Measurements from ENCODE around the gene DBT. TPM values are rescaled to one million over a fixed set of nuclear protein-coding genes. Genes with fewer than 3 reads are reported as not detected.
"Not testable (repeated sequence)": the region's sequence is repeated elsewhere in the genome, so short reads cannot be mapped to it uniquely, and the experiment has no call there.

The DBT gene
- total and polyA plus RNA-seq, 7 donors = 3.6 to 28.2 (median 16.1) TPM

- intact Hi-C loops (cut with DNase I) = loop anchor here in 1 of 2 donors (2.0 to 10.0 kb wide), 2 partner anchors 86 to 188 kb away; partner anchors contain the start of gene CDC14A
- Histone ChIP-seq H3K36me3 (ENCODE audit: insufficient read depth in 1 of 2, low read depth in 1 of 2) (peaks cover 4 to 51% of the 10 kb centered on the region in 2 donors), H3K4me1 (peaks cover 11% of the 10 kb centered on the region), H3K9me3 (no peaks in the 10 kb centered on the region), H3K27ac (peak overlapping the region; percentile 87), H3K4me3 (peak overlapping the region; percentile 97), H3K27me3 (ENCODE audit: insufficient read depth in 3 of 3, low read length in 2 of 3) (no peaks in the 10 kb centered on the region)
- DNase-seq (no peak), ATAC-seq (peak in 2 of 4 donors; percentile 33 to 48)
- TF ChIP-seq CTCF (IDR thresholded peaks at IDR 0.05) = no peak
- WGBS, 3 donors = 0 to 1% (median 1%) methylated on average over 8 of the region's 8 CpGs
Observed at GRCh38 chr1:100266741-100267140, 17.1 kb upstream of the DBT start.

- no peaks in the 10 kb centered on the region for H3K27me3 ChIP-seq (ENCODE audit: insufficient read depth in 3 of 3, low read length in 2 of 3)
- H3K36me3 ChIP-seq (ENCODE audit: insufficient read depth in 1 of 2, low read depth in 1 of 2) = peaks cover 4 to 45% of the 10 kb centered on the region in 2 donors
- peak; percentile 99 to 100 (median 99) for ATAC-seq
- peak; percentile 98 to 99 for DNase-seq
- intact Hi-C loops (cut with DNase I) = loop anchor here in 1 of 2 donors (2.0 to 10.0 kb wide), 2 partner anchors 87 to 189 kb away; partner anchors contain the start of gene CDC14A
- WGBS, 3 donors = 0 to 1% (median 0%) methylated on average over 46 to 53 of the region's 53 CpGs
- no peak for TF ChIP-seq CTCF (IDR thresholded peaks at IDR 0.05)
- H3K4me3 ChIP-seq = peak within 1 kb of the TSS; percentile 97
- peaks cover 11% of the 10 kb centered on the region for H3K4me1 ChIP-seq
- H3K27ac ChIP-seq = peak within 1 kb of the TSS; percentile 87
- H3K9me3 ChIP-seq = no peaks in the 10 kb centered on the region
Observed at GRCh38 chr1:100265931-100266740, 16.5 kb upstream of the DBT start, which contains the start of gene RTCA. Gene RTCA, plus strand, starts transcription at chr1:100266216. Its CDS starts 160 bp downstream, at chr1:100266376.

GRCh38 chr1:100265562-100265930 is 15.9 kb upstream of the DBT start:
- peaks cover 4 to 39% of the 10 kb centered on the region in 2 donors for H3K36me3 ChIP-seq (ENCODE audit: insufficient read depth in 1 of 2, low read depth in 1 of 2)
- H3K27me3 ChIP-seq (ENCODE audit: insufficient read depth in 3 of 3, low read length in 2 of 3) = no peaks in the 10 kb centered on the region
- peak overlapping the region; percentile 97 for H3K4me3 ChIP-seq
- DNase-seq (no peak), ATAC-seq (peak; percentile 29 to 45 (median 36))
- H3K27ac ChIP-seq = peak overlapping the region; percentile 87
- H3K4me1 ChIP-seq = peaks cover 11% of the 10 kb centered on the region
- intact Hi-C loops (cut with DNase I) = loop anchor here in 1 of 2 donors (10.0 kb wide), 1 partner anchor 189 kb away; no protein-coding TSS in a partner anchor
- H3K9me3 ChIP-seq = no peaks in the 10 kb centered on the region
- no peak for TF ChIP-seq CTCF (IDR thresholded peaks at IDR 0.05)
- 0 to 3% (median 1%) methylated on average over 12 of the region's 12 CpGs for WGBS, 3 donors

- H3K9me3 ChIP-seq; ATAC-seq; H3K27me3 ChIP-seq (ENCODE audit: insufficient read depth in 3 of 3, low read length in 2 of 3); H3K27ac ChIP-seq; H3K4me3 ChIP-seq; DNase-seq: not testable (repeated sequence)
- Histone ChIP-seq H3K4me1 (peaks cover 11% of the 10 kb centered on the region), H3K36me3 (ENCODE audit: insufficient read depth in 1 of 2, low read depth in 1 of 2) (peaks cover 4 to 24% of the 10 kb centered on the region in 2 donors)
- 92 to 96% (median 93%) methylated on average over 5 of the region's 5 CpGs for WGBS, 3 donors
- intact Hi-C loops (cut with DNase I) = loop anchor here in 1 of 2 donors (10.0 kb wide), 1 partner anchor 191 kb away; no protein-coding TSS in a partner anchor
Observed at GRCh38 chr1:100264081-100264480, 14.4 kb upstream of the DBT start.

GRCh38 chr1:100261686-100262085 is 12.1 kb upstream of the DBT start:
- H3K27ac ChIP-seq = no peak overlapping the region
- intact Hi-C loops (cut with DNase I) = loop anchor here in 1 of 2 donors (10.0 kb wide), 1 partner anchor 193 kb away; no protein-coding TSS in a partner anchor
- no peak overlapping the region for H3K4me3 ChIP-seq
- no peaks in the 10 kb centered on the region for H3K4me1 ChIP-seq
- peaks cover 4 to 7% of the 10 kb centered on the region in 2 donors for H3K36me3 ChIP-seq (ENCODE audit: insufficient read depth in 1 of 2, low read depth in 1 of 2)
- H3K27me3 ChIP-seq (ENCODE audit: insufficient read depth in 3 of 3, low read length in 2 of 3) = no peaks in the 10 kb centered on the region
- H3K9me3 ChIP-seq = no peaks in the 10 kb centered on the region
- no peak for TF ChIP-seq CTCF (IDR thresholded peaks at IDR 0.05)
- DNase-seq (no peak), ATAC-seq (no peak)

GRCh38 chr1:100258427-100258826 is 8.8 kb upstream of the DBT start:
- H3K4me1 ChIP-seq; DNase-seq; H3K9me3 ChIP-seq; H3K4me3 ChIP-seq; intact Hi-C loops (cut with DNase I); H3K27me3 ChIP-seq (ENCODE audit: insufficient read depth in 3 of 3, low read length in 2 of 3); ATAC-seq; H3K27ac ChIP-seq; H3K36me3 ChIP-seq (ENCODE audit: insufficient read depth in 1 of 2, low read depth in 1 of 2): not testable (repeated sequence)
- 85 to 95% (median 88%) methylated on average over 6 of the region's 6 CpGs for WGBS, 3 donors

GRCh38 chr1:100256273-100256672 is 6.6 kb upstream of the DBT start:
- not testable (repeated sequence) for ATAC-seq

More at GRCh38 chr1:100256273-100256672, 6.6 kb upstream of the DBT start:
- H3K4me1 ChIP-seq; H3K27ac ChIP-seq; H3K27me3 ChIP-seq (ENCODE audit: insufficient read depth in 3 of 3, low read length in 2 of 3); DNase-seq; H3K9me3 ChIP-seq; H3K4me3 ChIP-seq; H3K36me3 ChIP-seq (ENCODE audit: insufficient read depth in 1 of 2, low read depth in 1 of 2); intact Hi-C loops (cut with DNase I): not testable (repeated sequence)
- WGBS, 3 donors = 87 to 91% (median 90%) methylated on average over 5 of the region's 5 CpGs

Measured in psoas muscle (tissue), 8 donors.